HepG2 (cell line): Measurements from ENCODE around the gene KIF23. TPM values are rescaled to one million over a fixed set of nuclear protein-coding genes. Genes with fewer than 3 reads are reported as not detected.

Source experiments
- AHR ChIP-seq: IDR thresholded peaks from 2 replicates; pipeline ENCODE4 v1.6.1; 2018; ENCODE audit warnings: missing genetic modification reagents, missing compliant biosample characterization
- KLF11 ChIP-seq: IDR thresholded peaks from 2 replicates; pipeline ENCODE4 v1.6.1; 2016; ENCODE audit warnings: missing compliant biosample characterization
- MEIS1 ChIP-seq: sonication (generic); formaldehyde crosslinking; IDR thresholded peaks from 2 replicates; pipeline ENCODE4 v1.9.0; 2021; ENCODE audit warnings: mild to moderate bottlenecking, missing genetic modification reagents, moderate library complexity, borderline replicate concordance
- STAT5B ChIP-seq: sonication (generic); formaldehyde crosslinking; IDR thresholded peaks from 2 replicates; pipeline ENCODE4 v1.4.0; 2020; ENCODE audit warnings: missing genetic modification reagents
- TAF15 ChIP-seq: fragments of 200-400 bp; formaldehyde crosslinking; IDR thresholded peaks from one replicate; pipeline ENCODE4 v1.6.1; 2018; ENCODE audit warnings: mild to moderate bottlenecking, low read depth, low read length; ENCODE audit not compliant: poor library complexity, severe bottlenecking
- WIZ ChIP-seq: sonication (generic); formaldehyde crosslinking; IDR thresholded peaks from 2 replicates; pipeline ENCODE4 v1.5.1; 2020; ENCODE audit warnings: mild to moderate bottlenecking, missing genetic modification reagents
- ZBTB10 ChIP-seq: sonication (generic); formaldehyde crosslinking; IDR thresholded peaks from 2 replicates; pipeline ENCODE4 v1.4.0; 2020; ENCODE audit warnings: missing genetic modification reagents, borderline replicate concordance
- ZBTB26 ChIP-seq: IDR thresholded peaks from 2 replicates; pipeline ENCODE4 v1.6.1; 2016; ENCODE audit warnings: missing compliant biosample characterization, missing genetic modification reagents, borderline replicate concordance
- ZNF121 ChIP-seq: sonication (generic); formaldehyde crosslinking; IDR thresholded peaks from 2 replicates; pipeline ENCODE4 v1.5.0; 2020; ENCODE audit warnings: mild to moderate bottlenecking, missing genetic modification reagents
- ZNF564 ChIP-seq: sonication (generic); formaldehyde crosslinking; IDR thresholded peaks from 2 replicates; pipeline ENCODE4 v1.8.1; 2023; ENCODE audit warnings: mild to moderate bottlenecking, missing genetic modification reagents
- ZNF652 ChIP-seq: IDR thresholded peaks from 2 replicates; pipeline ENCODE4 v1.6.1; 2016; ENCODE audit warnings: low read depth, borderline replicate concordance
- polyA plus RNA-seq, 8 experiments: library from polyadenylated mRNA; depleted of rRNA in 3 of 8; stranded (reverse) in 7 of 8; unstranded in 1 of 8; fragments of >200 nt; fragmentation: Illumina TruSeq in 4 of 8; extraction: Trizol in 4 of 8; gene quantifications; 2 replicates each; pipeline versions ENCODE4 v1.2.1 to v1.2.3, GENCODE V29; 2011 to 2016; ENCODE audit warnings: low read depth in 4 of 8, missing spikeins in 1 of 8, mixed read lengths in 1 of 8; ENCODE audit not compliant: insufficient read depth in 1 of 8
- total RNA-seq, 5 experiments: library from RNA; depleted of rRNA; stranded (reverse); fragments of >200 nt; fragmentation: Illumina TruSeq; extraction: Trizol; gene quantifications; 2 replicates each; pipeline ENCODE4 v1.2.3, GENCODE V29; 2016; ENCODE audit warnings: low read depth in 1 of 5
- TF ChIP-seq, protein P1 (sequence below): sonication (generic); formaldehyde crosslinking; IDR thresholded peaks from 2 replicates; pipeline ENCODE4 v1.4.0; 2020; ENCODE audit warnings: missing genetic modification reagents

KIF23 gene
- total and polyA plus RNA-seq, 2 of the 13 experiments (the other 11 are each of a cell fraction or from before 2014, with no cell fraction given) = 11.3 to 38.1 TPM

- TF ChIP-seq, protein P1, sequence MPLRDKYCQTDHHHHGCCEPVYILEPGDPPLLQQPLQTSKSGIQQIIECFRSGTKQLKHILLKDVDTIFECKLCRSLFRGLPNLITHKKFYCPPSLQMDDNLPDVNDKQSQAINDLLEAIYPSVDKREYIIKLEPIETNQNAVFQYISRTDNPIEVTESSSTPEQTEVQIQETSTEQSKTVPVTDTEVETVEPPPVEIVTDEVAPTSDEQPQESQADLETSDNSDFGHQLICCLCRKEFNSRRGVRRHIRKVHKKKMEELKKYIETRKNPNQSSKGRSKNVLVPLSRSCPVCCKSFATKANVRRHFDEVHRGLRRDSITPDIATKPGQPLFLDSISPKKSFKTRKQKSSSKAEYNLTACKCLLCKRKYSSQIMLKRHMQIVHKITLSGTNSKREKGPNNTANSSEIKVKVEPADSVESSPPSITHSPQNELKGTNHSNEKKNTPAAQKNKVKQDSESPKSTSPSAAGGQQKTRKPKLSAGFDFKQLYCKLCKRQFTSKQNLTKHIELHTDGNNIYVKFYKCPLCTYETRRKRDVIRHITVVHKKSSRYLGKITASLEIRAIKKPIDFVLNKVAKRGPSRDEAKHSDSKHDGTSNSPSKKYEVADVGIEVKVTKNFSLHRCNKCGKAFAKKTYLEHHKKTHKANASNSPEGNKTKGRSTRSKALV (CRISPR knock-in tag) = no peak
- TF ChIP-seq WIZ (CRISPR knock-in tag) (no peak), ZNF652 (no peak), ZBTB26 (CRISPR knock-in tag) (no peak), ZNF121 (no peak), MEIS1 (no peak), ZBTB10 (CRISPR knock-in tag) (no peak), TAF15 (no peak), ZNF564 (CRISPR knock-in tag) (no peak), STAT5B (CRISPR knock-in tag) (no peak), AHR (CRISPR knock-in tag) (no peak), KLF11 (CRISPR knock-in tag) (no peak)
- TF ChIP-seq, all 625 proteins: peak for 0
Measured at GRCh38 chr15:69402816-69403215, 11.3 kb upstream of the KIF23 start (continued).
